Prostate gland (tissue), 2 donors: Measurements from ENCODE around the gene PXDC1.

ENCODE experiments used
- CTCF ChIP-seq, 4 experiments: fragments of 200-600 bp in 2 of 4; fragments of 450-650 bp in 2 of 4; sonication (generic) in 2 of 4; IDR thresholded peaks; 1 replicate in 3 of 4; 2 replicates in 1 of 4; pipeline ENCODE4 v1.5.1; 2016 to 2019; ENCODE audit warnings: antibody characterized with exemption in 4 of 4, mild to moderate bottlenecking in 2 of 4, moderate library complexity in 2 of 4
- POLR2A ChIP-seq: fragments of 450-650 bp; IDR thresholded peaks from one replicate; pipeline ENCODE4 v1.6.1; 2016; ENCODE audit warnings: antibody characterized with exemption, mild to moderate bottlenecking

GRCh38 chr6:3797231-3798054 lies 45.9 kb upstream of the PXDC1 start:
- TF ChIP-seq CTCF (IDR thresholded peaks at IDR 0.05) (no peak), POLR2A (no peak)
